Right atrium auricular region (tissue), 2 donors: Measurements from ENCODE around the gene SMCO4. TPM values are rescaled to one million over a fixed set of nuclear protein-coding genes. Genes with fewer than 3 reads are reported as not detected.

ENCODE experiments used
- DNase-seq: peaks from one replicate; pipeline ENCODE4 v3.0.0-alpha.2; 2019; ENCODE audit warnings: low spot score
- H3K27ac ChIP-seq, 2 donors: fragments of 200-600 bp; sonication (generic); 1 replicate in 1 of 2; 2 replicates in 1 of 2; pipeline ENCODE4 v1.5.1; 2016 to 2019
- H3K27me3 ChIP-seq, 2 donors: fragments of 200-600 bp; sonication (generic); one replicate each; pipeline versions ENCODE4 v1.5.1 to v1.6.0; 2017 to 2019
- H3K36me3 ChIP-seq: fragments of 200-600 bp; sonication (generic); one replicate; pipeline ENCODE4 v1.5.1; 2016
- H3K4me1 ChIP-seq, 2 donors: fragments of 200-600 bp; sonication (generic); one replicate each; pipeline versions ENCODE4 v1.5.1 to v1.6.0; 2017 to 2019
- H3K4me3 ChIP-seq, 2 donors: fragments of 200-600 bp; sonication (generic); 1 replicate in 1 of 2; 2 replicates in 1 of 2; pipeline ENCODE4 v1.5.1; 2017 to 2019; ENCODE audit warnings: mild to moderate bottlenecking in 1 of 2, moderate library complexity in 1 of 2
- H3K9me3 ChIP-seq, 2 donors: fragments of 200-600 bp; sonication (generic); one replicate each; pipeline ENCODE4 v1.5.1; 2019
- CTCF ChIP-seq, 2 donors: fragments of 200-600 bp; sonication (generic); IDR thresholded peaks; one replicate each; pipeline ENCODE4 v1.5.1; 2019; ENCODE audit warnings: antibody characterized with exemption in 2 of 2
- total RNA-seq, 2 donors: library from RNA; depleted of rRNA; stranded (reverse); fragments of >200 nt; gene quantifications; one replicate each; pipeline ENCODE4 v1.1.0, GENCODE V29; 2016

SMCO4 gene
- total RNA-seq, 2 donors from 2014 or later, result 37.6 to 79.8 TPM

DNA sequence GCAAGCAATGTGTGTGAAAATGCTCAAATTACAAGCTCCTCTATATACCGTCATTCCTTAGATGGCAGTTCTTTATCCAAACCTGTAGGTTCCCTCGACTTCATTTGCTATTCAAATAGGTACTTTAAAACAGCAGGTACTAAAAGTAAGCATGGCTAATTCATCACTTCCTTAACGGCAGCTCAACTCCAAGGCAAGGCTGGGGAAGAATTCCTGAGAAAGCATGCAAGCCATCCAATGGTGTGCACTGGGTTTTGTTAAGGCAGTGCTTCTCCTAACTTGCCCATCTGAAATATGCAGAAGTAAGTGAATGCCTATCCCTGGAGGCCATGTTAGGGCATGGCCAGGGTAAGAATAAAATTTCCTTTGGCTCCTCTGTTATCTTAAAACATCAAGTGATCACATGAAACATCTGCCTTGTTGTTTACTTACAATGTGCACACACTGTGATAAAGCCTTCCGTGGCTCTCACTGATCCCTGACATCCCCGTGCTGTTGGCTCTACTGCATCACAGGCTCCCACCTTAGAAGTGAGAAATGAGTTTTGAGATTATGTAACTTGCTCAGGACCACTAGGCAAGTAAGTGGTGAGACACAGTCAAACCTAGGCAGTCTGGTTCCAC lies 52.1 kb downstream of the SMCO4 start:
- H3K27ac ChIP-seq, result no peak overlapping the region
- H3K4me3 ChIP-seq, result no peak overlapping the region
- H3K36me3 ChIP-seq, result peaks cover 3% of the 10 kb centered on the region
- no peaks in the 10 kb centered on the region for H3K9me3 ChIP-seq
- TF ChIP-seq CTCF (IDR thresholded peaks at IDR 0.05), result no peak
- H3K4me1 ChIP-seq, result peaks cover 0 to 9% of the 10 kb centered on the region in 2 donors
- no peaks in the 10 kb centered on the region for H3K27me3 ChIP-seq
- DNase-seq, result no peak

DNA sequence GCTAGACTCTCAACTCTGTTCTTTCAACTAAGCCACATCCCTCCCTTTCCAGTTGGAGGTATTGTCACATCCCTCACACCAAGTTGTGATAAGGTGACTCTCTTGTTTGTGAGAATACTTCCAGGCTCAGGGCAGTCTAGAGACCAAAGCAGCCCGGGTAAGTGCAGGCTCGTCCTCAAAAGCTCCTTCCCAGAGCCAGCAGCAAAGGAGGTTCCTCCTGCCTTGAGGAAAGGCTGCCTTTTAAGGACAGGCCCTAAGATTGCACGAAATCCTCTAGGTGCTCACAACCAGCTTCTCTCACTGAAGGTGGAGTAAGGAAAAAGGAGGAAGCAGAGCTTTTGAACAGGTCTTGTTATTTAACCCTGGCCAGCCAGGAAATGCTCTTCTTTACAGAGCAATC lies 53.4 kb downstream of the SMCO4 start:
- DNase-seq, result no peak

DNA sequence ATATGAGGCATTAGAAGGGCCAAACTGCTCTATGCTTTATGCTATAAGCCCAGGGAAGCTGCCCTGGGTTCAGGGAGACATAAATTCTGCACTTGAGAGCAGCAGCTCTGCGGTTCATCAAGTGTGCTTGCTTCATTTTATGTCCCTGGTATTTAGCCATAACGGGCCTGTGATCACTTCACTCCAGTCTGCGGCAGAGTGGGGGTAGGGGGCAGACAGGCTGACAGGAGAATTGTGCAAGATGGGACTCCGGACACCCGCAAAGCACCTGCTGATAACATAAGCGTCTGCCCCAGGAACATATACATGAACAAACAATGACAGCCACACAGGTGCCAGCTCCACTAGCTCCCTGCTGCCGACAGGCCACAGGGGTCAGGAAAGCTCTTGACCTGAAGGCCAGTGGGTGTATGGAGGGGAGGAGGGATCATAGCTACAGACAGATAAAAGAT lies 56.1 kb downstream of the SMCO4 start:
- TF ChIP-seq CTCF (IDR thresholded peaks at IDR 0.05), result no peak
- Histone ChIP-seq H3K9me3 (no peaks in the 10 kb centered on the region), H3K27me3 (no peaks in the 10 kb centered on the region), H3K36me3 (no peaks in the 10 kb centered on the region), H3K4me1 (peaks cover 0 to 26% of the 10 kb centered on the region in 2 donors), H3K4me3 (no peak overlapping the region), H3K27ac (no peak overlapping the region)
- no peak for DNase-seq

More for the DNA sequence above, 53.4 kb downstream of the SMCO4 start:
- Histone ChIP-seq H3K27me3 (no peaks in the 10 kb centered on the region), H3K27ac (no peak overlapping the region), H3K4me3 (no peak overlapping the region), H3K9me3 (no peaks in the 10 kb centered on the region), H3K4me1 (peaks cover 0 to 15% of the 10 kb centered on the region in 2 donors), H3K36me3 (no peaks in the 10 kb centered on the region)
- no peak for TF ChIP-seq CTCF (IDR thresholded peaks at IDR 0.05)

- Histone ChIP-seq H3K4me1 (peaks cover 0 to 29% of the 10 kb centered on the region in 2 donors), H3K9me3 (no peaks in the 10 kb centered on the region), H3K4me3 (no peak overlapping the region), H3K27ac (no peak overlapping the region), H3K36me3 (no peaks in the 10 kb centered on the region), H3K27me3 (no peaks in the 10 kb centered on the region)
- DNase-seq, result no peak
- TF ChIP-seq CTCF (IDR thresholded peaks at IDR 0.05), result no peak
Observed at GRCh38 chr11:93485983-93486382, 57.2 kb downstream of the SMCO4 start.

DNA sequence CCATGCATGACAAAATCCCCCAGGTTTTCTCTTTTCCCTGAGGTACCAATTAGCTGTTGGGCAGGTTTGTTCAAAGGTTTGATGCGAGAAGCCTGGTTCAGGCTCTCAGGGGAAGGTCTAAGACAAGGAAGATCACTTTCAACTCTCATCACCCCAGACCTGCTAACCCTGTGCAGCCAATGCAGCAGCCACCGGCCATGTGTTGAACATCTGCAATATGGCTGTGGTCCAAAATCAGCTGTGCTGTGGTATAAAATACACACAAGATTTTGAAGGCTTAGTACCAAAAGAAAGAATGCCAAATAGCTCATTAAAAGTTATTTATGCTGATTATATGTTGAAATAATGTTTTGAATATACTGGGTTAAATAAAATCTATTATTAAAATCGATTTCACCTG lies 58.5 kb downstream of the SMCO4 start:
- Histone ChIP-seq H3K4me1 (peaks cover 0 to 29% of the 10 kb centered on the region in 2 donors), H3K27me3 (no peaks in the 10 kb centered on the region), H3K36me3 (no peaks in the 10 kb centered on the region), H3K4me3 (no peak overlapping the region), H3K27ac (no peak overlapping the region), H3K9me3 (no peaks in the 10 kb centered on the region)
- no peak for TF ChIP-seq CTCF (IDR thresholded peaks at IDR 0.05)
- DNase-seq, result no peak

GRCh38 chr11:93482556-93482955 lies 60.6 kb downstream of the SMCO4 start:
- Histone ChIP-seq H3K4me1 (peaks cover 0 to 29% of the 10 kb centered on the region in 2 donors), H3K9me3 (no peaks in the 10 kb centered on the region), H3K36me3 (no peaks in the 10 kb centered on the region), H3K27me3 (no peaks in the 10 kb centered on the region), H3K4me3 (no peak overlapping the region), H3K27ac (no peak overlapping the region)
- DNase-seq, result no peak
- TF ChIP-seq CTCF (IDR thresholded peaks at IDR 0.05), result no peak
